ENCODE measurements around the gene EPC1.

DNA sequence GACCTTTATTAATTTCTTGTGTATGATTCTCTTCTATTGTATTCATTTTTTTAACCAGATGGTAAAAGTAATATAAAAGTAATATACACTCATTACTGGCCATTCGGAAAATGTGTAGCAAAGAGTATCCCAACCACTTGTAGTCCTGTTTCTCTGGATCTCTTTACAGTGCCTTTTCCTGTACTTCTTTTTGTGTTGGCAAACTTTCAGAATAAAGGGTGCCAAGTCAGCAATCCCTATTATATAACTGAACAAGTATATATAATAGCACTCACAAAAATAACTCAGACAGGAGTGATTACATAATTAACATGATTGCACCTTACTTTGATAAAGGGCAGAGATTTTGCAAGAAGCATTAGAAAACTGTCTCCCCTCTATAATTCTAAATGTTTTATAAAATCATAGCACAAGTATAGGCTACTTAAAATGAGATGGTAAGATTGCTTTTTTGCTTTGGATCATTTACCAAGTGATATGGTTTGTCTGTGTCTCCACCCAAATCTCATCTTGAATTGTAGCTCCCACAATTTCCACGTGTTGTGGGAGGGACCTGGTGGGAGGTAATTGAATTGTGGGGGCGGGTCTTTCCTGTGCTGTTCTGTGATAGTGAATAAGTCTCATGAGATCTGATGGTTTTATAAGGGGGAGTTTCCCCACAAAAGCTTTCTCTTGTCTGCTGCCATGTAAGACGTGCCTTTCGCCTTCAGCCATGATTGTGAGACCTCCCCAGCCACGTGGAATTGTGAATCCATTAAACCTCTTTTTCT, 41.5 kb upstream of the EPC1 start:
- TF ChIP-seq POLR2A (IDR thresholded peaks at IDR 0.05) (no peak), CTCF (IDR thresholded peaks at IDR 0.05 in 4 of 5, conservative IDR thresholded peaks at IDR 0.05 in 1 of 5) (no peak)

Data from gastrocnemius medialis (tissue), 4 donors.